ENCODE data around the gene FUS. TPM values are rescaled to one million over a fixed set of nuclear protein-coding genes. Genes with fewer than 3 reads are reported as not detected.
A peak's percentile ranks its signal among the peaks of the same experiment; 100 is the strongest.
"Not testable (repeated sequence)": the region's sequence is repeated elsewhere in the genome, so short reads cannot be mapped to it uniquely, and the experiment has no call there.

FUS gene
- total RNA-seq, 2 donors from 2014 or later, result 698 to 827 TPM

DNA sequence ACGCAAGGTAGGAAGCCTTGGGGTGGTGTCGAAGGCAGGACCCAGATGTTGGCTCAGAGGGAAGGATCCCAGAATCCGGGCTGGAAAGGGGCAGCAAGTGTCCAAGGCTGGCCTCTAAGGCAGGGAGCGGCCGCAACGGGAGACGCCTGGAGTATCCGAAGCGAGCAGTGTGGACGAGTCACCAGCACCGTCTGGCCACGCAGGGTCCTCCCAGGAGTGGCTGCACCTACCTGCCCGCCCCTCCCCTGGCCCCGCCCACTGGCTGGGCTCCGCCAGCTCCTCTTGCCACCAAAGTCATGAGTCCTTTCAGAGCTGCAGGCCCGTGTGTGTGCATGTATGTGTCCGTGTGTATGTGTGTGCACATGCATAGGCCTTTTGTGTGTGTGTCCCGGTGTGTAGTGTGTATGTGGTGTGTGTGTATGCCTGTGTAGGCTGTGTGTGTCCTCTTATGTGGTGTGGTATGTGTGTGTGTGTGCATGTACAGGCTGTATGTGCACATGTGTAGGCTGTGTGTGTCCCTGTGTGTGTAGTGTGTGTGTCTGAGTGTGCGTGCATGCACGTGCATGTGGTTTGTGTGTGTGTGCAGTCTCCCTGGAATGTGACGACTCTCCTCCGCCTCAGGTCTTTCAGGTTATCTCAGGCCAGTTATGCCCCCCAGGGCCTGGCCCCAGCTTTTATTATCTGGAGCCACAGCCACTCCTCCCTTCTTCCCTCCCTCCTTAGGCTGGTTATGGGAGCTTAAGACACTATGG lies 44.2 kb upstream of the FUS start, which contains the start of gene PRSS8:
Gene PRSS8 (minus strand): TSS at position 193 of the 752 bp plus-strand sequence. CDS start 229 bp downstream, outside the sequence.
- peak within 1 kb of the TSS; percentile 94 for H3K4me3 ChIP-seq (ENCODE audit: low read length)
- H3K4me1 Mint-ChIP-seq, result peaks cover 32% of the 10 kb centered on the region
- H3K4me1 ChIP-seq (ENCODE audit: control insufficient read depth, insufficient read depth, low read length), result peaks cover 10% of the 10 kb centered on the region
- peak within 1 kb of the TSS; percentile 60 for H3K27ac ChIP-seq (ENCODE audit: low read depth, low read length)
- peak within 1 kb of the TSS; percentile 84 for H3K9ac ChIP-seq (ENCODE audit: extremely low read depth, low read length, poor library complexity, severe bottlenecking)
- TF ChIP-seq CTCF (conservative IDR thresholded peaks at IDR 0.05), result no peak
- 31 to 34% methylated on average over 8 to 22 of the region's 22 CpGs for WGBS, 2 experiments (ENCODE audit: insufficient coverage in 1 of 2, insufficient read length in 1 of 2)
- peak; percentile 89 for DNase-seq
- peaks cover 20% of the 10 kb centered on the region for H3K36me3 Mint-ChIP-seq (ENCODE audit: low read depth)
- H3K27me3 ChIP-seq (ENCODE audit: control insufficient read depth, insufficient read depth, low read length, poor library complexity, severe bottlenecking), result no peaks in the 10 kb centered on the region
- peaks cover 9% of the 10 kb centered on the region for H3K36me3 ChIP-seq (ENCODE audit: control insufficient read depth, insufficient read depth, low read length)
- H3K4me3 Mint-ChIP-seq, result peak within 1 kb of the TSS; percentile 90
- no peaks in the 10 kb centered on the region for H3K27me3 Mint-ChIP-seq (ENCODE audit: insufficient read depth)
- H3K27ac Mint-ChIP-seq, result peak within 1 kb of the TSS; percentile 96
- no peaks in the 10 kb centered on the region for H3K9me3 ChIP-seq (ENCODE audit: control insufficient read depth, low read length)
- H3K9me3 Mint-ChIP-seq, result no peaks in the 10 kb centered on the region

DNA sequence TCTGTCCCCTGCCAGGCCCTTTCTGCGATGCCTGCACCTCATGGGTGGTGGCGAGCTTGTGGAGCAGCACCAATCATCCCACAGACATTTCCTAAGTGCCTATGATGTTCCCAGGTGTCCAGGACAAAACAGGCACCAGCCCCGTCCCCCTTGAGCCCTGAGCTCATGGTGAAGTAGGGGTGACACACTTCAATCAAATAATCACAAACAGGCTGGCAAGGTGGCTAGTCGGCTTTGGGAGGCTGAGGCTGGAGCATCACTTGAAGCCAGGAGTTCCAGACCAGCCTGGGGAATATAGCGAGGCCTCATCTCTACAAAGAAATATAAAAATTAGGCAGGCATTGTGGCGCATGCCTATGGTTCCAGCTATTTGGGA lies 43.7 kb upstream of the FUS start:
- peak overlapping the region; percentile 90 for H3K4me3 Mint-ChIP-seq

DNA sequence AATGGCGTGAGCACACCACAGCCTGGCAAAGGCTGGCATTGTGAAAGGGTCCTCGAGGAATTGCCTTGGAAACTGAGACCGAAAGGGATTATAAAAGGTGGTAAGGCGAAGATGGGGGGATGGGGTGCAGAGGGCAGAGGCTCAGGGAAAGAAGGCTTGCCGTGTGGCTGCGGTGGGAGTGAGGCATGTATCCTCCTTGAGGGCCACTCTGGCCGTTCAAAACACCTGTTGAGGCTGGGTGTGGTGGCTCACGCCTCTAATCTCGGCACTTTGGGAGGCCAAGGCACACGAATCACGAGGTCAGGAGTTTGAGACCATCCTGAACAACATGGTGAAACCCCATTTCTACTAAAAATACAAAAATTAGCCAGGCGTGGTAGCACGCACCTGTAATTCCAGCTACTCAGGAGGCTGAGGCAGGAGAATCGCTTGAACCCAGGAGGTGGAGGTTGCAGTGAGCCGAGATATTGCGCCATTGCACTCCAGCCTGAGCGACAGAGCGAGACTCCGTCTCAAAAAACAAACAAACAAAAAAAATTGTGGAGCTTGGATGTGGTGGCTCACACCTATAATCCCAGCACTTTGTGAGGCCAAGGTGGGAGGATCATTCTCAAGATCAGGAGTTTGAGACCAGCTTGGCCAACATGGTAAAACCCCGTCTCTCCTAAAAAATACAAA lies 43.0 kb upstream of the FUS start:
- not testable (repeated sequence) for H3K4me3 ChIP-seq (ENCODE audit: low read length); H3K9me3 ChIP-seq (ENCODE audit: control insufficient read depth, low read length); H3K27me3 Mint-ChIP-seq (ENCODE audit: insufficient read depth); H3K27ac Mint-ChIP-seq; H3K9ac ChIP-seq (ENCODE audit: extremely low read depth, low read length, poor library complexity, severe bottlenecking); H3K9me3 Mint-ChIP-seq; H3K27me3 ChIP-seq (ENCODE audit: control insufficient read depth, insufficient read depth, low read length, poor library complexity, severe bottlenecking); H3K36me3 ChIP-seq (ENCODE audit: control insufficient read depth, insufficient read depth, low read length); H3K4me3 Mint-ChIP-seq; H3K27ac ChIP-seq (ENCODE audit: low read depth, low read length); DNase-seq
- WGBS, 2 experiments (ENCODE audit: insufficient coverage in 1 of 2, insufficient read length in 1 of 2), result 90 to 95% methylated on average over 12 to 20 of the region's 20 CpGs
- Mint-ChIP-seq H3K4me1 (peaks cover 35% of the 10 kb centered on the region), H3K36me3 (ENCODE audit: low read depth) (peaks cover 14% of the 10 kb centered on the region)
- H3K4me1 ChIP-seq (ENCODE audit: control insufficient read depth, insufficient read depth, low read length), result peaks cover 13% of the 10 kb centered on the region

More for the DNA sequence above, 43.7 kb upstream of the FUS start:
- peaks cover 10% of the 10 kb centered on the region for H3K4me1 ChIP-seq (ENCODE audit: control insufficient read depth, insufficient read depth, low read length)
- Mint-ChIP-seq H3K4me1 (peaks cover 31% of the 10 kb centered on the region), H3K36me3 (ENCODE audit: low read depth) (peaks cover 16% of the 10 kb centered on the region), H3K27me3 (ENCODE audit: insufficient read depth) (no peaks in the 10 kb centered on the region), H3K9me3 (no peaks in the 10 kb centered on the region), H3K27ac (peak overlapping the region; percentile 96)
- H3K36me3 ChIP-seq (ENCODE audit: control insufficient read depth, insufficient read depth, low read length), result peaks cover 5% of the 10 kb centered on the region
- no peak overlapping the region for H3K4me3 ChIP-seq (ENCODE audit: low read length)
- no peaks in the 10 kb centered on the region for H3K9me3 ChIP-seq (ENCODE audit: control insufficient read depth, low read length)
- H3K27ac ChIP-seq (ENCODE audit: low read depth, low read length), result no peak overlapping the region
- peak; percentile 31 for DNase-seq
- no peaks in the 10 kb centered on the region for H3K27me3 ChIP-seq (ENCODE audit: control insufficient read depth, insufficient read depth, low read length, poor library complexity, severe bottlenecking)
- TF ChIP-seq CTCF (conservative IDR thresholded peaks at IDR 0.05), result no peak
- no peak overlapping the region for H3K9ac ChIP-seq (ENCODE audit: extremely low read depth, low read length, poor library complexity, severe bottlenecking)
- 77 to 91% methylated on average over 4 to 6 of the region's 6 CpGs for WGBS, 2 experiments (ENCODE audit: insufficient coverage in 1 of 2, insufficient read length in 1 of 2)
